Rectal smooth muscle tissue (tissue), 1 donor: Measurements from ENCODE around the gene TNFRSF11A.

ENCODE experiments used
- H3K27ac ChIP-seq: one replicate; pipeline ENCODE4 v1.7.0; 2013; ENCODE audit warnings: low read depth, low read length, inconsistent platforms
- H3K27me3 ChIP-seq: one replicate; pipeline ENCODE4 v1.7.0; 2013; ENCODE audit warnings: low read length; ENCODE audit not compliant: control insufficient read depth, insufficient read depth
- H3K36me3 ChIP-seq: one replicate; pipeline ENCODE4 v1.7.0; 2013; ENCODE audit warnings: low read length; ENCODE audit not compliant: control insufficient read depth, insufficient read depth
- H3K4me1 ChIP-seq: one replicate; pipeline ENCODE4 v1.7.0; 2013; ENCODE audit warnings: low read length; ENCODE audit not compliant: control insufficient read depth, insufficient read depth
- H3K4me3 ChIP-seq: one replicate; pipeline ENCODE4 v1.7.0; 2013; ENCODE audit warnings: low read length
- H3K9ac ChIP-seq: one replicate; pipeline ENCODE4 v1.7.0; 2013; ENCODE audit warnings: low read length

Gene TNFRSF11A

DNA sequence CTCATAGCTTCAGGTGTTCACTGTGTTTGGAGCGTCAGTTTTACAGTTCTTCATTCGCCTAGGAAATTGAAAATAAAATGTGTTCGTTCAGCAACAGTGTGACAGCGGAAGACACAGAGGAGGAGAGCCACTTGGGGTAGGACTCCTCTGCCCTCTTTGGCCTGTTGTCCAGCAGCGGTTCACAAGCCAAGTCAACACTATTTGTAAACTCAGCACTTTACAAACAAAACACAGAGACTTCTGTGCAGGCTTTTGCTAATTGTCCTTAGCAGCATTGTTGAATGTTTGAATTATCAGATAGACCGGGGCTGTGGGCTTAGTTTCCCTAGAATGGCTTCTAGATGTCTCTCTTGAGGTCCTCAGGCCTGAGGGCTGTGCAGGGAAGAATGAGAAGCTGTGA is 73.2 kb downstream of the TNFRSF11A start:
- Histone ChIP-seq H3K4me1 (no peaks in the 10 kb centered on the region), H3K4me3 (no peak overlapping the region), H3K27ac (no peak overlapping the region), H3K9ac (no peak overlapping the region), H3K36me3 (no peaks in the 10 kb centered on the region), H3K27me3 (no peaks in the 10 kb centered on the region)

- no peaks in the 10 kb centered on the region for H3K4me1 ChIP-seq
- H3K27ac ChIP-seq = no peak overlapping the region
- no peaks in the 10 kb centered on the region for H3K36me3 ChIP-seq
- no peak overlapping the region for H3K9ac ChIP-seq
- no peak overlapping the region for H3K4me3 ChIP-seq
- H3K27me3 ChIP-seq = no peaks in the 10 kb centered on the region
These were observed 74.2 kb downstream of the TNFRSF11A start for GRCh38 chr18:62399276-62399675.

- Histone ChIP-seq H3K27me3 (no peaks in the 10 kb centered on the region), H3K4me1 (no peaks in the 10 kb centered on the region), H3K4me3 (no peak overlapping the region), H3K27ac (no peak overlapping the region), H3K9ac (no peak overlapping the region), H3K36me3 (no peaks in the 10 kb centered on the region)
These were observed 74.7 kb downstream of the TNFRSF11A start for GRCh38 chr18:62399781-62400308.

DNA sequence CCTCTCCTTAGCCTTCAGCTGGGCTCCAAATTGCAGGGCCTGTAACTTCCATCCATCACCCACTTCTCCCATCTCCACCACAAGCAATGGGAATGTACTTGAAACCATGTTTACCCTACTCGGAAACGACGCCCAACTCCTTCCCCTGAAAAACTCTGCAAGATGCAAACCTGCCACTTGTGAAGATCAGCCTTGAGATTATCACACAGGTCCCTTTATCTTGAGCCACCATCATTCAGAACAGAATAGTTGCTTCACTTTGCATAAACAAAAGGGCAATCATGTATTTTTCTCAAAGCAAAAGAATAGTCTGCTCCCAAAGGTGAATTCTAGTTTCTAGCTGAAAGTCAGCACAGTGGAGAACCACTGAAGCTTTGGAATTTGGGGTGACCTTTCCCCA is 75.8 kb downstream of the TNFRSF11A start:
- no peak overlapping the region for H3K4me3 ChIP-seq
- H3K9ac ChIP-seq = no peak overlapping the region
- no peaks in the 10 kb centered on the region for H3K27me3 ChIP-seq
- no peaks in the 10 kb centered on the region for H3K36me3 ChIP-seq
- H3K4me1 ChIP-seq = no peaks in the 10 kb centered on the region
- no peak overlapping the region for H3K27ac ChIP-seq

DNA sequence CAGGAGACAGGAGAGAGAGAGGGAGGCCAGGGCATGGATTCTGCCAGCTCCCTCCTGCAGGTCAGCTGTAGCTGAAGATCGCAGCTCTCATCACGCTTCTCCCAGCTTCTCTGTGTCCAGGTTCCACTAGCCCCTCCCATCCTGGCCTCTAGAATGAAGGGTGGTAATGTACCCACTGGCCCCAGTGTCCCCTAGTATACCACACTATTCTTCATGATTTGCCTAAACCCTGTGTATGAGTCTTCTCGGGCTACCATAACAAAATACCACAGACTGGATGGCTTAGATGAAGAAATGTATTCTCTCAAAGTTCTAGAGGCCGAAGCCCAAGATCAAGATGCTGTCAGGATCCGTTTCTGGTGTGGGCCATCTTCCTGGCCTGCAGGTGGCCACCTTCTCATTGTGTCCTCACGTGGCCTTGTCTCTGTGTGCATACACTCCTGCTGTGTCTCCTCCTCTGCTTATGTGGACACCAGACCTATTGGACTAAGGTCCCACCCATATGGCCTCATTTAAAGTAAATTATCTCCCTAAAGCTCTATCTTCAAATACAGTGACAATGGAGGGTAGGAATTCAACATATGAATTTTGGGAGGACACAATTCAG is 77.3 kb downstream of the TNFRSF11A start:
- Histone ChIP-seq H3K4me1 (no peaks in the 10 kb centered on the region), H3K9ac (no peak overlapping the region), H3K27me3 (no peaks in the 10 kb centered on the region), H3K36me3 (no peaks in the 10 kb centered on the region), H3K27ac (no peak overlapping the region), H3K4me3 (no peak overlapping the region)

DNA sequence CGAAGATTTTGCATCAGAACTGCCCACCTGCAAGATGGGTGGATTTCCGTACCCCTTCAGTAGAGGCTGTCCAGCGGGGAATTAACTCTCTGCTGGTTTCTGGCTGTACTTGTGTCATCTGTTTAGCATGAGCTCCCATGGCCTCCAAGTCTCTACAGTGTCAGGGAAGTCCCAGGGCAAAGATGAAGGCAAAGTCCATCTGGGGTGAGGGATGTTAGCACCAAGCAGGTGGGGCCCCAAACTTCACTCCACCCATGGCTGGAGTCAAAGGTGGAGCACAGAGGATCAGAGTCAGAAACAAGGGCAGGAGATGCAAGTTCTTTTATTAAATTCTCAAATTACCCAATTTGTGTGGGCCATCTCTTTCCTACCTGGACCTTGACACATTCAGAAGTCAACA is 78.0 kb downstream of the TNFRSF11A start:
- no peak overlapping the region for H3K9ac ChIP-seq
- H3K27ac ChIP-seq = no peak overlapping the region
- no peaks in the 10 kb centered on the region for H3K36me3 ChIP-seq
- H3K27me3 ChIP-seq = no peaks in the 10 kb centered on the region
- H3K4me1 ChIP-seq = no peaks in the 10 kb centered on the region
- H3K4me3 ChIP-seq = no peak overlapping the region

- Histone ChIP-seq H3K36me3 (no peaks in the 10 kb centered on the region), H3K4me1 (no peaks in the 10 kb centered on the region), H3K27me3 (no peaks in the 10 kb centered on the region), H3K9ac (no peak overlapping the region), H3K4me3 (no peak overlapping the region), H3K27ac (no peak overlapping the region)
These were observed 79.8 kb downstream of the TNFRSF11A start for GRCh38 chr18:62404881-62405280.

DNA sequence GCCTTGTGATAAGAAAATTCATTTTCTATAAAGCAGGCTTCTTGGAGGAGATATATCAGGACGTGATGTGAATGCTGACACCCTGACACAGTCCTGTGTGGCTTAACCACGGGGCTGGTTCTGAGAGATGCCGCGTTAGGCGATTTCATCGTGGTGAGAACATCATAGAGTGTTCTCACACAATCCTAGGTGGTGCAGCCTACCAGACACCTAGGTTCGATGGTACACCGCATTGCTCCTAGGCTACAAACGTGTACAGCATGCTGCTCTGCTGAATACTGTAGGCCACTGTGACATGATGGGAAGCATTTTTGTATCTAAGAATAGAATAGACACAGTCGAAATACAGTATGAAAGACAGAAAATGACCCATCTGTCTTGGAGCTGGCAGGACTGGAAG is 82.5 kb downstream of the TNFRSF11A start:
- Histone ChIP-seq H3K36me3 (no peaks in the 10 kb centered on the region), H3K9ac (no peak overlapping the region), H3K4me3 (no peak overlapping the region), H3K27me3 (no peaks in the 10 kb centered on the region), H3K4me1 (no peaks in the 10 kb centered on the region), H3K27ac (no peak overlapping the region)

- no peaks in the 10 kb centered on the region for H3K27me3 ChIP-seq
- H3K9ac ChIP-seq = no peak overlapping the region
- H3K4me3 ChIP-seq = no peak overlapping the region
- H3K4me1 ChIP-seq = no peaks in the 10 kb centered on the region
- no peak overlapping the region for H3K27ac ChIP-seq
- no peaks in the 10 kb centered on the region for H3K36me3 ChIP-seq
These were observed 84.7 kb downstream of the TNFRSF11A start for GRCh38 chr18:62409821-62410220.

DNA sequence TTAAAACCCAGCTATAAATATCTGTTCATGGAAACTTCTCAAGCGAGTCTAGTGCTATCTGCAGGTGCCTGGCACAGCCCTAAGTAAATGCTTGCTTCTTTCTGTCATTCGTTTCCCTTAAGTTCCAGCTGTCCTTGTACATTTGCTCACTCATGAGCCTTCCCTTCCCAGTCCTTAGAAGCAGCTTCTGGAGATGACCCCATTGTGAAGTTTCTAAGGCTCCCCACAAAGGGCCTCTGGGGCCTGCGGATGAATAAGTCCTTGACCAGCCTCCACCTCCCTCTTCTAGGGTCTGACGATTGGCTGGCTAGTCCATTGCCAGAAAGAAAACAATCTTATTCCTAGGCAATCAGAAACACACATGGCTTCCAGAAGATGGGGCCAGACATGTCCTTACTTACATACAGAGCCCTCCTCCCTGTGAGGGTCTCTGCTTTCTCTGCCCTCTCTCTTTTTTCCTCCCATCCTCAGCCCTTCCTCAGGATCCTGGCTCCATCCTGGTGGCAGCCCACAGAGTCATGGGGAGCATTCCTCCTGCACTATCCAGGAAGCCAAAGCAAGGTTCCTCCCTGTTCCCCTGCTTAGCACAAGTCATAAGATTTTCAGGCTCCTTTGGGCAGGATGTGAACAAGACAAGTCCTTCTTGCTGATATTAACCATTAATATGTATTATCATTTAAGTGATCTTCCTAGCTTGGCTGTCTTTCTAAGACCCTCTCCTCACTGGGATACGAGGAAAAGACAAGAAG is 87.3 kb downstream of the TNFRSF11A start:
- Histone ChIP-seq H3K4me1 (no peaks in the 10 kb centered on the region), H3K9ac (no peak overlapping the region), H3K36me3 (no peaks in the 10 kb centered on the region), H3K27me3 (no peaks in the 10 kb centered on the region), H3K4me3 (no peak overlapping the region), H3K27ac (no peak overlapping the region)

- Histone ChIP-seq H3K4me3 (no peak overlapping the region), H3K4me1 (no peaks in the 10 kb centered on the region), H3K27me3 (no peaks in the 10 kb centered on the region), H3K27ac (no peak overlapping the region), H3K36me3 (no peaks in the 10 kb centered on the region), H3K9ac (no peak overlapping the region)
These were observed 88.1 kb downstream of the TNFRSF11A start for GRCh38 chr18:62413206-62413605.

GRCh38 chr18:62418258-62418657 is 93.1 kb downstream of the TNFRSF11A start:
- Histone ChIP-seq H3K9ac (no peak overlapping the region), H3K27ac (no peak overlapping the region), H3K27me3 (no peaks in the 10 kb centered on the region), H3K4me3 (no peak overlapping the region), H3K4me1 (peaks cover 3% of the 10 kb centered on the region), H3K36me3 (no peaks in the 10 kb centered on the region)

- Histone ChIP-seq H3K27me3 (no peaks in the 10 kb centered on the region), H3K27ac (no peak overlapping the region), H3K36me3 (no peaks in the 10 kb centered on the region), H3K4me3 (peak overlapping the region; percentile 11), H3K4me1 (peaks cover 3% of the 10 kb centered on the region), H3K9ac (no peak overlapping the region)
These were observed 95.0 kb downstream of the TNFRSF11A start for GRCh38 chr18:62420151-62420512.
